HCT116 (cell line): ENCODE results near the gene ZNF32. TPM values are rescaled to one million over a fixed set of nuclear protein-coding genes. Genes with fewer than 3 reads are reported as not detected.

Experiments
- ATAC-seq: fragments of 200-7000 bp; cut with Tn5 transposase; 2 replicates; pipeline ENCODE4 v1.9.1; 2020; ENCODE audit warnings: mild to moderate bottlenecking, moderate library complexity
- BruUV-seq: library from RNA; stranded (reverse); fragments of 400-500 nt; replicated peaks from 2 replicates; lab custom pipeline; 2021; lab: Mats Ljungman, UMichigan
- CTCF ChIA-PET: fragments of 300-600 bp; sonication (Branson Sonifier 250); formaldehyde crosslinking; loops from one replicate; lab custom pipeline; 2021; ENCODE audit warnings: antibody characterized with exemption; lab: Charles Lee
- POLR2A ChIA-PET: fragments of 300-600, 350-600 bp; sonication (Branson Sonifier 250); formaldehyde crosslinking; loops from one replicate; lab custom pipeline; 2021; ENCODE audit warnings: antibody characterized with exemption; lab: Charles Lee
- RAD21 ChIA-PET, 2 experiments: fragments of 300-600 bp; sonication (Branson Sonifier 250); formaldehyde crosslinking; loops; one replicate each; lab custom pipeline; 2023; ENCODE audit warnings: low total read pairs in 2 of 2; ENCODE audit not compliant: uncharacterized antibody in 2 of 2, unreplicated experiment in 2 of 2, low non-redundant PET in 1 of 2; lab: Charles Lee
- DNase-seq: peaks from one replicate; pipeline ENCODE4 v3.0.0-alpha.2; 2010; ENCODE audit warnings: low read depth, low spot score
- H2AFZ ChIP-seq: fragments of 200-600 bp; shearing (Covaris generic), sonication (generic); 2 replicates; pipeline ENCODE4 v1.6.1; 2017; ENCODE audit warnings: low read depth, mixed run types, mixed read lengths, antibody characterized with exemption, low read length; ENCODE audit not compliant: poor library complexity, severe bottlenecking
- H3K27ac ChIP-seq: 2 replicates; pipeline ENCODE4 v1.5.1; 2012; ENCODE audit warnings: low read depth, low read length
- H3K27me3 ChIP-seq: fragments of 200-600 bp; sonication (generic); 2 replicates; pipeline ENCODE4 v1.6.1; 2016; ENCODE audit warnings: mixed run types, low read length, mixed read lengths; ENCODE audit not compliant: insufficient read depth
- H3K36me3 ChIP-seq, 2 experiments: fragments of 200-500 bp in 1 of 2; fragments of 200-600 bp in 1 of 2; sonication (Bioruptor generic) in 1 of 2; sonication (generic) in 1 of 2; 2 replicates each; pipeline versions ENCODE4 v1.5.1 to v1.6.1; 2014 to 2016; ENCODE audit warnings: low read length in 2 of 2, inconsistent platforms in 1 of 2, mixed read lengths in 1 of 2, mixed run types in 1 of 2; ENCODE audit not compliant: insufficient read depth in 2 of 2, control insufficient read depth in 1 of 2
- H3K4me1 ChIP-seq, 2 experiments: fragments of 200-600 bp in 1 of 2; sonication (generic) in 1 of 2; 2 replicates each; pipeline versions ENCODE4 v1.5.1 to v1.6.1; 2012 to 2017; ENCODE audit warnings: low read length in 2 of 2, inconsistent platforms in 1 of 2, mild to moderate bottlenecking in 1 of 2, mixed read lengths in 1 of 2, mixed run types in 1 of 2, moderate library complexity in 1 of 2; ENCODE audit not compliant: insufficient read depth in 2 of 2, control insufficient read depth in 1 of 2
- H3K4me2 ChIP-seq: fragments of 200-600 bp; sonication (generic); 2 replicates; pipeline ENCODE4 v1.6.1; 2017; ENCODE audit warnings: mixed run types, low read length, mixed read lengths
- H3K4me3 ChIP-seq, 2 experiments: fragments of 200-600 bp in 1 of 2; sonication (generic) in 1 of 2; replicated peaks in 1 of 2; 2 replicates each; pipeline ENCODE4 v1.5.1; 2011 to 2016; ENCODE audit warnings: low read length in 2 of 2, control low read depth in 1 of 2, low read depth in 1 of 2, mild to moderate bottlenecking in 1 of 2, mixed read lengths in 1 of 2, mixed run types in 1 of 2
- H3K79me2 ChIP-seq: fragments of 200-600 bp; sonication (generic); 2 replicates; pipeline ENCODE4 v1.6.1; 2017; ENCODE audit warnings: mild to moderate bottlenecking, mixed run types, low read length, moderate library complexity, mixed read lengths; ENCODE audit not compliant: insufficient read depth
- H3K9ac ChIP-seq: fragments of 200-600 bp; sonication (generic); 2 replicates; pipeline ENCODE4 v1.6.1; 2016; ENCODE audit warnings: low read length, mixed read lengths
- H3K9me2 ChIP-seq: fragments of 200-600 bp; sonication (generic), shearing (Covaris generic); 2 replicates; pipeline ENCODE4 v1.6.1; 2017; ENCODE audit warnings: mixed run types, mild to moderate bottlenecking, moderate library complexity; ENCODE audit not compliant: insufficient read depth
- H3K9me3 ChIP-seq, 2 experiments: fragments of 200-500 bp in 1 of 2; fragments of 200-600 bp in 1 of 2; sonication (Bioruptor generic) in 1 of 2; sonication (generic) in 1 of 2; 2 replicates each; pipeline ENCODE4 v1.6.1; 2014 to 2017; ENCODE audit warnings: low read length in 2 of 2, mixed read lengths in 2 of 2, inconsistent platforms in 1 of 2, low read depth in 1 of 2, mild to moderate bottlenecking in 1 of 2, mixed run types in 1 of 2, moderate library complexity in 1 of 2; ENCODE audit not compliant: control insufficient read depth in 1 of 2, insufficient read depth in 1 of 2
- H4K20me1 ChIP-seq: fragments of 200-600 bp; sonication (generic), shearing (Covaris generic); 2 replicates; pipeline ENCODE4 v1.6.1; 2017; ENCODE audit warnings: mixed run types, mild to moderate bottlenecking, moderate library complexity; ENCODE audit not compliant: insufficient read depth
- ATF3 ChIP-seq: IDR thresholded peaks from 2 replicates; pipeline ENCODE4 v1.6.1; 2012
- CEBPB ChIP-seq: IDR thresholded peaks from 2 replicates; pipeline ENCODE4 v1.6.1; 2012; ENCODE audit warnings: low read depth
- EGR1 ChIP-seq: IDR thresholded peaks from 2 replicates; pipeline ENCODE4 v1.6.1; 2012; ENCODE audit warnings: low read depth
- ELF1 ChIP-seq: IDR thresholded peaks from 2 replicates; pipeline ENCODE4 v1.6.1; 2012; ENCODE audit warnings: low read depth, borderline replicate concordance
- EZH2 ChIP-seq: fragments of 200-600 bp; sonication (generic); IDR thresholded peaks from 2 replicates; pipeline ENCODE4 v1.6.1; 2017; ENCODE audit warnings: antibody characterized with exemption, mixed run types
- EZH2phosphoT487 ChIP-seq: fragments of 200-600 bp; IDR thresholded peaks from 2 replicates; pipeline ENCODE4 v1.6.1; 2018; ENCODE audit warnings: antibody characterized with exemption, borderline replicate concordance
- JUND ChIP-seq: IDR thresholded peaks from 2 replicates; pipeline ENCODE4 v1.6.1; 2012
- POLR2A ChIP-seq: IDR thresholded peaks from 2 replicates; pipeline ENCODE4 v1.7.0; 2011; ENCODE audit warnings: borderline replicate concordance; ENCODE audit not compliant: insufficient read depth, insufficient read length; ENCODE audit errors: extremely low read depth
- POLR2AphosphoS5 ChIP-seq: IDR thresholded peaks from 2 replicates; pipeline ENCODE4 v1.6.1; 2011; ENCODE audit warnings: mild to moderate bottlenecking, low read depth, low read length, moderate library complexity
- SIN3A ChIP-seq: IDR thresholded peaks from 2 replicates; pipeline ENCODE4 v1.6.1; 2012; ENCODE audit warnings: low read depth
- YY1 ChIP-seq: IDR thresholded peaks from 2 replicates; pipeline ENCODE4 v1.6.1; 2011; ENCODE audit warnings: low read length, low read depth, moderate library complexity, mild to moderate bottlenecking; ENCODE audit not compliant: insufficient replicate concordance; ENCODE audit errors: extremely low read depth
- ZNF274 ChIP-seq: fragments of 200-500 bp; sonication (Bioruptor generic); IDR thresholded peaks from 2 replicates; pipeline ENCODE4 v1.6.1; 2014; ENCODE audit warnings: mild to moderate bottlenecking, low read depth, low read length, inconsistent platforms
- intact Hi-C: fragments of 100-400 bp; cut with micrococcal nuclease; formaldehyde crosslinking; loops from 2 replicates; pipeline ENCODE4 v1.10.0; 2022
- total RNA-seq: library from RNA; stranded (reverse); gene quantifications from one replicate; pipeline ENCODE4 v1.2.1, GENCODE V29; 2021; ENCODE audit not compliant: unreplicated experiment
- TF ChIP-seq, protein P1 (sequence below): IDR thresholded peaks from 2 replicates; pipeline ENCODE4 v1.6.1; 2012; ENCODE audit warnings: low read depth
- TF ChIP-seq, protein P2 (sequence below): IDR thresholded peaks from 2 replicates; pipeline ENCODE4 v1.6.1; 2012
- TF ChIP-seq, protein P3 (sequence below), 3 experiments: fragments of 200-600 bp in 1 of 3; sonication (generic) in 1 of 3; IDR thresholded peaks in 2 of 3; conservative IDR thresholded peaks in 1 of 3; 2 replicates each; pipeline ENCODE4 v1.5.1; 2012 to 2017; ENCODE audit warnings: low read depth in 2 of 3, low read length in 2 of 3, antibody characterized with exemption in 1 of 3, borderline replicate concordance in 1 of 3, control low read depth in 1 of 3, mild to moderate bottlenecking in 1 of 3, mixed read lengths in 1 of 3, mixed run types in 1 of 3, moderate library complexity in 1 of 3; ENCODE audit not compliant: insufficient read depth in 1 of 3

The ZNF32 gene
- total RNA-seq, 1 experiment from 2014 or later: 10.3 TPM

DNA sequence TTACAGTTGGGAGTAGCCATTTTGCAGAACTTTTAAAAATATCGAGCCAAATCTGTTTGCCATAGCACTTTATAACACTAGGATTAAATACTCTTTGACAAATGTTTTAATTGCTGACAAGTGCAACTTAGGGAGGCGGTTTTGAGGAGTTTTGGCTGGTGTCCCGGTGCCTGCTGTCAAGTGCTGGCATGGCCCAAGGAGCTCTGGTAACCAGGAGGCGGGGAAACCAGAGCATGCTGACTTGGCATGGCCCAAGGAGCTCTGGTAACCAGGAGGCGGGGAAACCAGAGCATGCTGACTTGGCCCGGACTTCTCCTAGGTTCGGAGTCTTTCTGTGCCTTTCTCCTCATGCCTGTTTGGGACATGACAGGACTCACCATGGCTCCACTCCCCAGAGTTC is 30.8 kb upstream of the ZNF32 start:
- ATAC-seq (0 out of 2 replicates have a peak, but pooled peaks have one; percentile 49), DNase-seq (no peak)
- Histone ChIP-seq H3K36me3 (no peaks in the 10 kb centered on the region), H3K4me1 (peaks cover 6 to 11% of the 10 kb centered on the region in 2 experiments; a peak in 3 of 4 replicates), H3K4me2 (peak overlapping the region; percentile 43; the same call in 1 of the 2 replicates), H3K27me3 (no peaks in the 10 kb centered on the region), H2AFZ (no peak overlapping the region), H3K9me2 (no peaks in the 10 kb centered on the region), H3K27ac (no peak overlapping the region), H3K9ac (no peak overlapping the region), H4K20me1 (no peaks in the 10 kb centered on the region), H3K4me3 (no peak overlapping the region), H3K79me2 (no peaks in the 10 kb centered on the region), H3K9me3 (no peaks in the 10 kb centered on the region)
- ChIA-PET POLR2A (no interaction called here), RAD21 (no interaction called here), CTCF (no interaction called here)
- no peak for TF ChIP-seq SIN3A
- no peak for TF ChIP-seq EZH2
- intact Hi-C loops: loop anchor here (10.0 kb wide), 1 partner anchor 205 kb away; no protein-coding TSS in a partner anchor
- no TSS peak for BruUV-seq

GRCh38 chr10:43678654-43679053 is 30.0 kb upstream of the ZNF32 start:
- DNase-seq (no peak), ATAC-seq (no peak)
- Histone ChIP-seq H3K4me2 (no peak overlapping the region), H3K27ac (no peak overlapping the region), H3K79me2 (no peaks in the 10 kb centered on the region), H4K20me1 (no peaks in the 10 kb centered on the region), H3K9me3 (no peaks in the 10 kb centered on the region), H3K27me3 (no peaks in the 10 kb centered on the region), H3K9me2 (no peaks in the 10 kb centered on the region), H3K9ac (no peak overlapping the region), H2AFZ (no peak overlapping the region), H3K36me3 (no peaks in the 10 kb centered on the region), H3K4me3 (no peak overlapping the region), H3K4me1 (peaks cover 6 to 11% of the 10 kb centered on the region in 2 experiments; a peak in 3 of 4 replicates)
- ChIA-PET POLR2A (no interaction called here), CTCF (no interaction called here), RAD21 (no interaction called here)
- no TSS peak for BruUV-seq
- intact Hi-C loops: loop anchor here (10.0 kb wide), 1 partner anchor 206 kb away; no protein-coding TSS in a partner anchor
- TF ChIP-seq, protein P1, sequence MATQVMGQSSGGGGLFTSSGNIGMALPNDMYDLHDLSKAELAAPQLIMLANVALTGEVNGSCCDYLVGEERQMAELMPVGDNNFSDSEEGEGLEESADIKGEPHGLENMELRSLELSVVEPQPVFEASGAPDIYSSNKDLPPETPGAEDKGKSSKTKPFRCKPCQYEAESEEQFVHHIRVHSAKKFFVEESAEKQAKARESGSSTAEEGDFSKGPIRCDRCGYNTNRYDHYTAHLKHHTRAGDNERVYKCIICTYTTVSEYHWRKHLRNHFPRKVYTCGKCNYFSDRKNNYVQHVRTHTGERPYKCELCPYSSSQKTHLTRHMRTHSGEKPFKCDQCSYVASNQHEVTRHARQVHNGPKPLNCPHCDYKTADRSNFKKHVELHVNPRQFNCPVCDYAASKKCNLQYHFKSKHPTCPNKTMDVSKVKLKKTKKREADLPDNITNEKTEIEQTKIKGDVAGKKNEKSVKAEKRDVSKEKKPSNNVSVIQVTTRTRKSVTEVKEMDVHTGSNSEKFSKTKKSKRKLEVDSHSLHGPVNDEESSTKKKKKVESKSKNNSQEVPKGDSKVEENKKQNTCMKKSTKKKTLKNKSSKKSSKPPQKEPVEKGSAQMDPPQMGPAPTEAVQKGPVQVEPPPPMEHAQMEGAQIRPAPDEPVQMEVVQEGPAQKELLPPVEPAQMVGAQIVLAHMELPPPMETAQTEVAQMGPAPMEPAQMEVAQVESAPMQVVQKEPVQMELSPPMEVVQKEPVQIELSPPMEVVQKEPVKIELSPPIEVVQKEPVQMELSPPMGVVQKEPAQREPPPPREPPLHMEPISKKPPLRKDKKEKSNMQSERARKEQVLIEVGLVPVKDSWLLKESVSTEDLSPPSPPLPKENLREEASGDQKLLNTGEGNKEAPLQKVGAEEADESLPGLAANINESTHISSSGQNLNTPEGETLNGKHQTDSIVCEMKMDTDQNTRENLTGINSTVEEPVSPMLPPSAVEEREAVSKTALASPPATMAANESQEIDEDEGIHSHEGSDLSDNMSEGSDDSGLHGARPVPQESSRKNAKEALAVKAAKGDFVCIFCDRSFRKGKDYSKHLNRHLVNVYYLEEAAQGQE: no peak
- TF ChIP-seq ZNF274 (no peak), POLR2A (no peak), YY1 (no peak), CEBPB (no peak), JUND (no peak), EZH2phosphoT487 (no peak), SIN3A (no peak), POLR2AphosphoS5 (no peak), ELF1 (no peak), EGR1 (no peak), ATF3 (no peak)
- TF ChIP-seq, protein P2, sequence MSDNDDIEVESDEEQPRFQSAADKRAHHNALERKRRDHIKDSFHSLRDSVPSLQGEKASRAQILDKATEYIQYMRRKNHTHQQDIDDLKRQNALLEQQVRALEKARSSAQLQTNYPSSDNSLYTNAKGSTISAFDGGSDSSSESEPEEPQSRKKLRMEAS: no peak
- TF ChIP-seq, protein P3, sequence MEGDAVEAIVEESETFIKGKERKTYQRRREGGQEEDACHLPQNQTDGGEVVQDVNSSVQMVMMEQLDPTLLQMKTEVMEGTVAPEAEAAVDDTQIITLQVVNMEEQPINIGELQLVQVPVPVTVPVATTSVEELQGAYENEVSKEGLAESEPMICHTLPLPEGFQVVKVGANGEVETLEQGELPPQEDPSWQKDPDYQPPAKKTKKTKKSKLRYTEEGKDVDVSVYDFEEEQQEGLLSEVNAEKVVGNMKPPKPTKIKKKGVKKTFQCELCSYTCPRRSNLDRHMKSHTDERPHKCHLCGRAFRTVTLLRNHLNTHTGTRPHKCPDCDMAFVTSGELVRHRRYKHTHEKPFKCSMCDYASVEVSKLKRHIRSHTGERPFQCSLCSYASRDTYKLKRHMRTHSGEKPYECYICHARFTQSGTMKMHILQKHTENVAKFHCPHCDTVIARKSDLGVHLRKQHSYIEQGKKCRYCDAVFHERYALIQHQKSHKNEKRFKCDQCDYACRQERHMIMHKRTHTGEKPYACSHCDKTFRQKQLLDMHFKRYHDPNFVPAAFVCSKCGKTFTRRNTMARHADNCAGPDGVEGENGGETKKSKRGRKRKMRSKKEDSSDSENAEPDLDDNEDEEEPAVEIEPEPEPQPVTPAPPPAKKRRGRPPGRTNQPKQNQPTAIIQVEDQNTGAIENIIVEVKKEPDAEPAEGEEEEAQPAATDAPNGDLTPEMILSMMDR (IDR thresholded peaks at IDR 0.05 in 2 of 3, conservative IDR thresholded peaks at IDR 0.05 in 1 of 3; ENCODE audit: borderline replicate concordance in 1 of 3, insufficient read depth in 1 of 3, low read depth in 2 of 3, low read length in 2 of 3): no peak
